HPDE6-E6E7 (cell line): ENCODE results near the gene WASHC1.
"Not testable (repeated sequence)": the region's sequence is repeated elsewhere in the genome, so short reads cannot be mapped to it uniquely, and the experiment has no call there.

Source experiments
- DNase-seq: peaks from one replicate; pipeline ENCODE4 v3.0.0; 2011; ENCODE audit warnings: missing footprints; ENCODE audit errors: extremely low spot score

The WASHC1 gene

DNA sequence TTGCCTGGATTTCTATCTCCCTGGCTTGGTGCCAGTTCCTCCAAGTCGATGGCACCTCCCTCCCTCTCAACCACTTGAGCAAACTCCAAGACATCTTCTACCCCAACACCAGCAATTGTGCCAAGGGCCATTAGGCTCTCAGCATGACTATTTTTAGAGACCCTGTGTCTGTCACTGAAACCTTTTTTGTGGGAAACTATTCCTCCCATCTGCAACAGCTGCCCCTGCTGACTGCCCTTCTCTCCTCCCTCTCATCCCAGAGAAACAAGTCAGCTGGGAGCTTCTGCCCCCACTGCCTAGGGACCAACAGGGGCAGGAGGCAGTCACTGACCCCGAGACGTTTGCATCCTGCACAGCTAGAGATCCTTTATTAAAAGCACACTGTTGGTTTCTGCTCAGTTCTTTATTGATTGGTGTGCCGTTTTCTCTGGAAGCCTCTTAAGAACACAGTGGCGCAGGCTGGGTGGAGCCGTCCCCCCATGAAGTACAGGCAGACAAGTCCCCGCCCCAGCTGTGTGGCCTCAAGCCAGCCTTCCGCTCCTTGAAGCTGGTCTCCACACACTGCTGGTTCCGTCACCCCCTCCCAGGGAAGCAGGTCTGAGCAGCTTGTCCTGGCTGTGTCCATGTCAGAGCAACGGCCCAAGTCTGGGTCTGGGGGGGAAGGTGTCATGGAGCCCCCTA is 15.0 kb downstream of the WASHC1 start:
- not testable (repeated sequence) for DNase-seq

DNA sequence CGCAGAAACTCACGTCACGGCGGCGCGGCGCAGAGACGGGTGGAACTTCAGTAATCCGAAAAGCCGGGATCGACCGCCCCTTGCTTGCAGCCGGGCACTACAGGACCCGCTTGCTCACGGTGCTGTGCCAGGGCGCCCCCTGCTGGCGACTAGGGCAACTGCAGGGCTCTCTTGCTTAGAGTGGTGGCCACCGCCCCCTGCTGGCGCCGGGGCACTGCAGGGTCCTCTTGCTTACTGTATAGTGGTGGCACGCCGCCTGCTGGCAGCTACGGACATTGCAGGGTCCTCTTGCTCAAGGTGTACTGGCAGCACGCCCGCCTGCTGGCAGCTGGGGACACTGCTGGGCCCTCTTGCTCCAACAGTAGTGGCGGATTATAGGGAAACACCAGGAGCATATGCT is 18.1 kb downstream of the WASHC1 start:
- DNase-seq: not testable (repeated sequence)

DNA sequence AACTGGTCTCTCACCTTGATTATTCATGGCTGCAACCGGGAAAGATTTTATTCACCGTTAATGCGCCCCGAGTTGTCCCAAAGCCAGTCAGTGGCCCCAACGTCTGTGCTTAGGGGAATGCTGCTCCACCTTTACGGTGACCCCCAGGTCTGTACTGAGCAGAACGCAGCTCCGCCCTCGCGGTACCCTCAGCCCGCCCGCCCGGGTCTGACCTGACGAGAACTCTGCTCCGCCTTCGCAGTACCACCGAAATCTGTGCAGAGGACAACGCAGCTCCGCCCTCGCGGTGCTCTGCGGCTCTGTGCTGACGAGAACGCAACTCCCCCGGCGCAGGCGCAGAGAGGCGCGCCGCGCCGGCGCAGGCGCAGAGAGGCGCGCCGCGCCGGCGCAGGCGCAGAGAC is 18.6 kb downstream of the WASHC1 start:
- not testable (repeated sequence) for DNase-seq

DNA sequence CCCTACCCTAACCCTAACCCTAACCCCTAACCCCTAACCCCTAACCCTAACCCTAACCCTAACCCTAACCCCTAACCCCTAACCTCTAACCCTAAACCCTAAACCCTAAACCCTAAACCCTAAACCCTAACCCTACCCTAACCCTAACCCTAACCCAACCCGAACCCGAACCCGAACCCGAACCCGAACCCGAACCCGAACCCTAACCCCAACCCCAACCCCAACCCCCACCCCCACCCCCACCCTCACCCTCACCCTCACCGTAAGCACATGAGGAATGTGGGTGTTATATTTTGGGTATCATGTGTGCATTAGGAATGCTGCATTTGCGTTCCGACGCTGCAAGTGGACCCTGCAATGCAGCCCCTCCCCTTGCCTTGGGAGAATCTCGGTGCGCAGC is 19.0 kb downstream of the WASHC1 start:
- not testable (repeated sequence) for DNase-seq
